Fibroblast of mammary gland (primary cell): ENCODE data around the gene NEURL3.

Experiments
- DNase-seq: peaks from one replicate; pipeline ENCODE4 v3.0.0-alpha.2; 2010; ENCODE audit warnings: low read depth
- H3K4me3 ChIP-seq: 2 replicates; pipeline ENCODE4 v1.5.1; 2011; ENCODE audit warnings: low read depth, mild to moderate bottlenecking, low read length, moderate library complexity; ENCODE audit not compliant: control insufficient read depth
- CTCF ChIP-seq: conservative IDR thresholded peaks from 2 replicates; pipeline ENCODE4 v1.5.1; 2011; ENCODE audit warnings: low read depth, low read length, inconsistent platforms; ENCODE audit not compliant: control insufficient read depth, insufficient read depth

Gene NEURL3

DNA sequence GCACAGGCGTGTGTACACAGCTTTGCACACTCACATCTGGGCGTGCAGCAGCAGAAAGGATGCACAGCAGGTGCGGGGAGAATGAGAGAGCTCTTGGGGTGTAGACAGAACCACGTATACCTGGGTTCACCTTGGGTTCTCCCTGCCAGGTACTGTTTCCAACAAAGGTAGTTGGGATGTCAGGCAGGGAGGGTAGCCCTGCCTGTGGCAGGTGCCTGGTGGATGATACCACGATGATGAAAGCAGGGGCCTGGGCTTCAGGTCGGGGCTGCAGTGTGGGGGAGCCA lies 24.9 kb upstream of the NEURL3 start:
- DNase-seq, result no peak
- H3K4me3 ChIP-seq, result no peak overlapping the region
- TF ChIP-seq CTCF, result no peak

GRCh38 chr2:96529376-96530143 lies 24.4 kb upstream of the NEURL3 start:
- H3K4me3 ChIP-seq, result no peak overlapping the region
- no peak for TF ChIP-seq CTCF
- no peak for DNase-seq

DNA sequence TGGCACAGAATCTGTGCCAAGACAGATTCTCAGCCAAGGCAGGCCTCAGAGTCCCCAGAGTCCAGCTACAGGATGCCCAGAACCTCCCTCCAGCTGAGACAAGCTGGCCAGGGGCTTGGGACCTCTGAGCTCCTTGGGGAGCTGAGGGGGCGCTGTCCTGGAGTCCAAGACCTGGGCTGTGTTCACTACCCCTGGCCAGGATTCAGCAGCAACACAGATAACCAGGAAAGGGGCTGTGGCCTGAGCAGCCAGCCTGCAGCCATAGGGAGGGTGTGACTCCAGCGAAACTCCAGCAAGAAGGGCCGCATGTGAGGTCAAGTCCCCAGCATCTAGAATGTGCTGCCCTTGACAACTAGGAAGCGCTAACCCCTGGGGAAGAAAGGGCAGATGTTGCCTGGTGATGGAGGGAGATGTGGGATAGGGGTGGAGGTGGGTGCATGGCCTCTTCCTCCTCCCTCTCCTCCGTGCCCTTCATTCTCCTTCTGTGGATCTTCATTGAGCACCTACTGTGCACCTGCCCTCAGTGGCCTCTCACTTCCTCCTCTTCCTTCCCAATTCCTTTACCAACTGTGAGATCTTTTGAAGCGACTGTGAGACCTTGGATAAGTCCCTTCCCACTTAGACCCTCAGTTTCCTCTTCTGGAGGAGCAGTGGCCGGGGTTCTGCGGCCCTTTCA lies 23.7 kb upstream of the NEURL3 start:
- H3K4me3 ChIP-seq, result no peak overlapping the region
- DNase-seq, result no peak
- no peak for TF ChIP-seq CTCF

DNA sequence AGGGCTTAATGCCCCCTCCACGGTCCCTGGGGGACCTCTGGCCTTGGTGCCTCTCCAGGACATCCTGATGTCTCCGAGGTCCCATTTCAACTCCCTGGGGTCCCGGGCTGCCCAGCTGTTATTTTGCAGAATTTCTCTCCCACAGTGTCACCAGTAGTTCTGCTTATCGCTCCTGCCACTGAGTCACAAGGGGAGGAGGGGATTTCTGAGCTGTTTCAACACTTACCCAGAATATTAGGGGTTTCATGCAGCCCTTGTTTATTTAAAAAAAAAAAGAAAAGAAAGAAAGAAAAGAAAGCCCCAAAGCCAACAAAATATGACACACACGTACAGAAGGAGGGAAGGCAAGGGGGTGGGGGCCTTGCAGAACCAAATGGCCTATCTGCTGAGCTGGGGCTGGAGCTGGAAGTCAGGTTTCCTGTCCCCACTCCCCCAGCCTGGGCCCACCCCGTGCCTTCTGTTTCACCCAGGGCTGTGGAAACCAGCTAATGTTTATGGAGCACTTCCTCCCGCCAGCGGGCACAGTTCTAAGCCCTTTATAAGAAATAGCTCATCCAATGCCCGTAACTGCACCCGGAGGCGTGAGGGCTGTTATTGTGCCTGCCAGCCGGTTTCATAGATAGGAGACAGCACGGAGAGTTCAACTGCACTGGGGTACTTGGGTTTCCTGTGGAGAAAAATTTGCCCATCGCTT lies 23.0 kb upstream of the NEURL3 start:
- TF ChIP-seq CTCF, result no peak
- peak overlapping the region; percentile 34 for H3K4me3 ChIP-seq
- DNase-seq, result peak; percentile 38

DNA sequence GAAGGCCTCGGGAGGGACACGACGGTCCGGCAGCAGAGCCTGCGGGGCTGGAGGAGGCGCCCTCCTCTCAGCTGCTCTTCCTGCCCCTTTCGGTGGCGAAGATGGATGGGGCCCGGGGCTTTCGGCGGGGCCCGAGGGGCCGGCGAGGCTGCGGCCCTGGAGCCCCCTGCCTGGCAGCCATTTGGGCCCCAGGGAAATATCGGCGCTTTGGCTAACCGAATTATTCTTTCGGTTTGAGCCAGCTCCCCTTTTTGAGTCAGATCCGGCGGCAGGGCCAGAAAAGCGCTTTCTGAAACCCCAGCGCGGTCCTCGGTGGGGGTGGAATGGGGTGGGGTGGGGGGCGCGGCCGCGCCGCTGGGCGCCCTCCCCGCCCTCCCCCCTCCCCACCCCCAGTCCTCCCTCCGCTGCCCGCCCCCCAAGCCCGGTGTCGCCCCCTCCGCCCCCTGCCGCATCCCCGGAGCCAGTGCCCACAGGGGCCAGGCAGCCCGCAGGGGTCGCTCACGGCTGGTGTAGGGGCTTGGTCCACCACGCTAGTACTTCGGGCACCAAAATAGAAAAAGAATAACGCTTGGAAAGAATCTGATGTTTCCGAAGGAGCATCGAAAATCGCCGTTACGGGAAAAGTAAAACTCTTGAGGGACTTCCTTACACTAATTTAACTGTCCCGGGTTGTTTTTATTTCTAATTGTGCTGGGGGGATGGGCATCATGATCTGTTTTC lies 22.3 kb upstream of the NEURL3 start:
- H3K4me3 ChIP-seq, result peak overlapping the region; percentile 37
- no peak for DNase-seq
- no peak for TF ChIP-seq CTCF

DNA sequence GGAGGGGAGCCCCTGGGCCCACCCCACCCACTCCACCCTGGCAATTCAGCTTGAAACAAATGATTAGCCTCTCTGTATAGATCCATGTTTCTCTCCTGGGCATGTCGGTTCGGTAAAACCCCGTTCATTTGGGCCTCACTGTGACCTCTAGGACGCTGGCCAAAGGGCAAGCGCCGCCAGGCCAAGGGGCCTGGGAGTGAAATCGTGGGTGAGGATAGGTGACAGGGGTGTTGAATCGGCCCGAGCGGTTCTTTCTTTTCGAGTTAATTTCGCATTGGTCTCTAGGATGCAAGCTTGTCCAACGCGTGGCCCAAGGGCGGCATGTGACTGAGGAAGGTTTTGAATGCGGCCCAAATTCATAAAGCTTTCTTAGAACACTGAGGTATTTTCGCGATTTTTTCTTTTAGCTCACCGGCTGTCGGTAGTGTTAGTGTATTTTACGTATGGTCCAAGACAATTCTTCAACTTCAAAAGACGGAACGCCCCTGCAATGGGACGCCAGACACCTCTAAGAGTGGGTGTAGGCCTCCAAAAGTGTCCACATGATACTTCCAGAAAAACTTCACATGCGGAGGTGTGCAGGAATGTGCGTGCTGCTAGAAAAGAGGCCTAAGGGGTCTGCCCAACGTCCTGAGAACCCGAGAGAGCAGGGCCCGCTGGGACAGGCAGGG lies 21.6 kb upstream of the NEURL3 start:
- H3K4me3 ChIP-seq, result peak overlapping the region; percentile 37
- no peak for DNase-seq
- no peak for TF ChIP-seq CTCF
